Inferior parietal cortex (tissue), 1 donor: Measurements from ENCODE around the gene SRGAP1.
A peak's percentile ranks its signal among the peaks of the same experiment; 100 is the strongest.
"Not testable (repeated sequence)": the region's sequence is repeated elsewhere in the genome, so short reads cannot be mapped to it uniquely, and the experiment has no call there.

Experiments
- DNase-seq: peaks from one replicate; pipeline ENCODE4 v3.0.0-alpha.2; 2016; ENCODE audit errors: extremely low spot score

The SRGAP1 gene

GRCh38 chr12:63836936-63837335 is 7.6 kb upstream of the SRGAP1 start:
- no peak for DNase-seq

- DNase-seq = no peak
Measured at GRCh38 chr12:63838411-63838810, 6.1 kb upstream of the SRGAP1 start.

GRCh38 chr12:63841011-63841410 is 3.5 kb upstream of the SRGAP1 start:
- no peak for DNase-seq

GRCh38 chr12:63841571-63841970 is 2.9 kb upstream of the SRGAP1 start:
- DNase-seq = no peak

- not testable (repeated sequence) for DNase-seq
Measured at GRCh38 chr12:63842750-63843149, 1.8 kb upstream of the SRGAP1 start.

DNA sequence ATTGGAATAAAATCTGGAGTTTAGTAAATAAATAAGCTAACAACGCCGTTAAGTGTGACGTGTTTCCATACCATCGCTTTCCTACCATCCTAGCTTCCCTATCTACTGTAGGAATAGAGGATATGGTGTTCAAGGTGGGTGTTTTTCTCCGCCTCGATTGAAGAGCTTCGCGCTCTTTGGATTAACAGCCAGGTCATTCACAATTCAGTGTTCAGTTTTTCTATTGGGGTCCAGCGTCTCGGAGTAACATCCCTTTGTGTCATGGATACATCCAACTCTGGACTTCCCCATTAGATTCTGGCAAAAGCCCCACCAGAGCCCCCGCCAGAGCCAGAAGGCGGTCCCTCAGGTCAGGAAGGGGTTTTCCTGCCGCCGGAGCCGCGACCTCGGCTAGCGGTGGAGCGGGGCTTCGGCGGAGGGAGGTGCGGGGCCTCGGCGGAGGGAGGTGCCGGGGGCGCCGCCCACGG is 1.2 kb upstream of the SRGAP1 start:
- no peak for DNase-seq

DNA sequence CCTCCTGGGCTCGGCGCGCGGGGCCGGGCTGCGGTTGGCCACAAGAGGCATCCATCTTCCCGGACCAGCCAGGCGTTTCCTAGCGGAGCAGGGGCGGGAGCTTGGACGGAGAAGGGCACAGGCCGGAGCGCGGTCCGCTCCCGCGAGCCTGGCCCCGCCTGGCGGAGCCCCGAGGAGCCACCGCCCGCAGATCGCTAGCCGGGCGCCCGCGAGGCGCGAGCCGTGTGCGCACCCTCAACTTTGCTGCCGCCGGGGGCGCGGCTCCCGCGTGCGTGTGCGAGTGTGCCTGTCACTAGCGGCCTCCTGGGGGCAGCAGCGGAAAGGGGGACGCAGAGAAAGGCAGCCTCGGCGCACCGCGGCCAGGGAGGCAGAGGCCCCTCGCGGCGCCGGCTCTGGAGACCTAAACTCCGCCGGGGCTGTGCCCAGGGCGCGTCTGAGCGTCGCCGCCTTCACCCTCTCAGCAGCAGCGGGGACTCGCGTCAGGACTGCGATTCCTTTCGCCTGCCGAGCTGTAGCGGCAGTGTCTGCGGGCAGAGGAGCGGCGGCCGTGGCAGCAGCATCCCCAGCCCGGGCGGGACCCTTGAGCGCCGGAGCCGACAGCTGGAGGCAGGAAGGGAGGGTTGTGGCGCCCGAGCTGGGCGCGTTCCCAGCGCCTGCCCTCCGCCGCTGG is 644 bp upstream of the SRGAP1 start:
- DNase-seq = peak; percentile 90

- DNase-seq = no peak
Measured at GRCh38 chr12:63845726-63846125, 1.2 kb downstream of the SRGAP1 start.

DNA sequence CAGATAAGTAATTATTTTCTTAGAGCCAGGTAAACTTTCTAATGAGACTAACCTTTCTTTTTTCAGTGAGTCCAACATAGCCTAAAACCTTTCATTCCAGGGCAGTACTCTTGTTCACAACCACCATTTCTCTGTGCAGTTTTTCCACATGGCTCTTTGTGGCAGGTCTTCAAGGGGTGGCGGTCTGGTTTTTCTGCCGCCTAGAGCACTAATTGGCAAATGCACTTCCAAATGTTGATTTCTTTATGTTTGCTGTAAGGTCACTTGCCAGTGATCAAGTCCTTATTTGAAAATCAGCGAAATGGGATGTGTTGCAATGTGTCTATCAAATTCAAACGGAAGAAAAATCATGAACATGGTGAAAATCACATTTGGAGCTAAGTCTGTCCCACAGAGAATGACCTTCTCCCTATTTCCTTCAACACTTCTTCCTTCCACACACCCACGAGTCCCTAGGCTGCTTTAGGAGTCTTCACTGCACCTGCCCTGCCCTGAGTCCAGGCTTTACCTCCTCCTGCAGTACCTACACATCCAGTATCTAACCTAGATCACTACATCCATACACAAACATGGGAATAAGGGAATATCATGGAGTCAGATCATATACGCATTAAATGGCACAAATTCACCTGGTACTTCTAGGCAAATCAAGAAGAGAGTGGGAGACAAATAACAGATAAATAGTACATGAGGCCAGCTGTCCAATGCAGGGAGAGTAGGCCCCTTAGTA is 1.9 kb downstream of the SRGAP1 start:
- DNase-seq = no peak

DNA sequence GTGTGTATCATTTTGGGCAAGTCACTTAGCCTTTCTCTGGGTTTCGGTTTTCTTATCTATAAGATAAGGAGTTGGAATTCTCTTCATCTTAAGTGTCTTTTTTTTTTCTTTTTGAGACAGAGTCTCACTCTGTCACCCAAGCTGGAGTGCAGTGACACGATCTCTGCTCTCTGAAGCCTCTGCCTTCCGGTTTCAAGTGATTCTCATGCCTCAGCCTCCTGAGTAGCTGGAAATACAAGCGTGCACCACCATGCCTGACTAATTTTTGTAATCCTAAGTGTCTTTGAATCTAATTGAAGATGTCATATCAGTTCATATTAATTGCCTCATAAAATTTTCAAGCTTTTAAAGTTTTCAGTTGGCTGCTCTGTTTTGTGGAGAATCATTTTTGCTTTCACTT is 4.0 kb downstream of the SRGAP1 start:
- no peak for DNase-seq

DNA sequence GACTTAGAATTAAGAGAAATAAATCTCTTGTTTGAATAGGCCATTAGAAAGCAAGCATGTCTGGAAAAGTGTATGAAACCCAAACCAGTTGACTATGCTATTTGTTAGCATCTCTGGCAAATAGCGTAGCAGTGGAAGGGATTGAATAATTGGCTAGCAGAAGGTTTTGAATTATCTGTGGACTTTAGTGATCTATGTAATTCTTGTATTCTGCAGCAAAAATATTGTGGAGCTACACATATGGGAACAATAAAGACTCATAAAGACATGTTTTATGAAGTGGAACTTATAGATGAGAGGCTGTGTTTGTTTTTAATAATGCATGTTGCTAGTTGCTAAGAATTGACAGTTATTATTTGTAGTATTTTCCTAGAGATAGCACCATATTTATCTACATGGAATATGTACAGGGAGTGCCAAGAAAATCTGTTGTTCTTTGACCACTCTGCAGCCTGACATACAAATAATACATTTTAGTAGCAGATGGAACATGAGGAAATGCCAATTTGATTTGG is 4.7 kb downstream of the SRGAP1 start:
- no peak for DNase-seq

- no peak for DNase-seq
Measured at GRCh38 chr12:63849641-63850040, 5.1 kb downstream of the SRGAP1 start.

DNA sequence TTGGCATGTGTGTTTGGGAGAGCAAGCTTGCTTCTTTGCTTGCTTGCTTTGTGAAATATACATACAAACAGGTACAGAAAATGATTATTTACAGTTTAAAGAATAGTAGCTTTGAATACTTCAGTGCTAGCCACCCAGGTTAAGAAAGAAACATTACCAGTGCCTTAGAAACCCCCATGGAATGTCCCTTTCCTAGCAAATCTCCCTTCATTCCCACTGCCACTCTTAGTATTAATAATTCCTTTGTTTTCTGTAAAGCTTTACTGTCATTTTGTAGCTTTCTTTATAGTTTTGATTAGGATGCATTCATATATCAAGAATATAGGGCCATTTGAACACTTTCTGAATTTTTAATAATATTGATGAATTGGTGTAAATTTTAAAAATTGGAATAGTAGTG is 9.5 kb downstream of the SRGAP1 start:
- no peak for DNase-seq

- DNase-seq = no peak
Measured at GRCh38 chr12:63855299-63855698, 10.8 kb downstream of the SRGAP1 start.

DNA sequence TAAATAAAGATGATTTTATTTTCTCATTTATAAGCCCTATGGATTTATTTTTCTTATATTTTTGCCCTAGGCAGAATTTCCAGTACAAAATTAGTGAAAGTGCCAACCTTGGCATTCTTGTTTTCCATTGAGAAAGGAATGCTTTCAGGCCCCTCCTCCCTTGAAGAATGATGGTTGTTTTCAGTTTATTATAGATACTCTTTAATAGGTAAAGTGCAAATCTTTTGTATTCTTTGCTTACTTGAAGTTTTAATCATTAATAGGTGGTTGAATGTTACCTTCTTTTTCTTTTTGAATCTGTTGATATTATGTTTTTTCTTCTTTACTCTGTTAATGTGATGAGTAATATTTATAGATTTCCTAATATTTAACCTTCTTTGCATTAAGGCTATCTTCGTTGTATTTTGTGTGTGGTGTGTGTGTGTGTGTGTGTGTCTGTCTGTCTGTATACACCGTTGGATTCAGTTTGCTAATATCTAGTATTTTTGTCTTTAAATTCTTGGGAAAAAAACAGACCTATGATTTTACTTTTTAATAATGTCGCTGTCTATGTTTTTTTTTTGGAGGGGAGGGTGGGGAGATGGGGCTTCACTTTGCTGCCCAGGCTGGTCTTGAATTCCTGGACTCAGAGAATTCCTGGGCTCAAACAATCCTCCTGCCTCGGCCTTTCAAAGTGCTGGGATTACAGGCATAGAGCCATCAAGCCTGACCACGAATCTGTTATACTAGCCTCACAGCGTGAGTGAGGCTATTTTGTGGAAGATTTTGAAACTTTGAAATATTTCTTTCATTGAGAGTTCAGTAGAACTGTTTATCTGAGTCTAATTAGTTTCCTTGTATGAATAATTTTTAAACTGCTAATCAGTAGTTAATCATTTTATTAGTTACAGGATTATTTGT is 13.5 kb downstream of the SRGAP1 start:
- DNase-seq = no peak

DNA sequence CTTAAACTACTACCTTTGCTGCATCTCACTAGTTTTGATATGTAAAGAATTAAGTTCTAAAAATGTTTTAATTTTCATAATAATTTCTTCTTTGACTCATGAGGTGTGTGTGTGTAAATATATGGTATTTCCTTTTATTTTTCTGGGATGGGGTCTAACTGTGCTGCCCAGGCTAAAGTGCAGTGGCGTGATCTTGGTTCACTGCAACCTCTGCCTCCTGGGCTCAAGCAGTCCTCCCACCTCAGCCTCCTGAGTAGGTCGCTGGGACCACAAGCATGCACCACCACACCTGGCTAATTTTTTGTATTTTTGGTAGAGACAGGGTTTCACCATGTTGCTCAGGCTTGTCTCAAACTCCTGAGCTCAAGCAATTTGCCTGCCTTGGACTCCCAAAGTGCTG is 15.4 kb downstream of the SRGAP1 start:
- not testable (repeated sequence) for DNase-seq

DNA sequence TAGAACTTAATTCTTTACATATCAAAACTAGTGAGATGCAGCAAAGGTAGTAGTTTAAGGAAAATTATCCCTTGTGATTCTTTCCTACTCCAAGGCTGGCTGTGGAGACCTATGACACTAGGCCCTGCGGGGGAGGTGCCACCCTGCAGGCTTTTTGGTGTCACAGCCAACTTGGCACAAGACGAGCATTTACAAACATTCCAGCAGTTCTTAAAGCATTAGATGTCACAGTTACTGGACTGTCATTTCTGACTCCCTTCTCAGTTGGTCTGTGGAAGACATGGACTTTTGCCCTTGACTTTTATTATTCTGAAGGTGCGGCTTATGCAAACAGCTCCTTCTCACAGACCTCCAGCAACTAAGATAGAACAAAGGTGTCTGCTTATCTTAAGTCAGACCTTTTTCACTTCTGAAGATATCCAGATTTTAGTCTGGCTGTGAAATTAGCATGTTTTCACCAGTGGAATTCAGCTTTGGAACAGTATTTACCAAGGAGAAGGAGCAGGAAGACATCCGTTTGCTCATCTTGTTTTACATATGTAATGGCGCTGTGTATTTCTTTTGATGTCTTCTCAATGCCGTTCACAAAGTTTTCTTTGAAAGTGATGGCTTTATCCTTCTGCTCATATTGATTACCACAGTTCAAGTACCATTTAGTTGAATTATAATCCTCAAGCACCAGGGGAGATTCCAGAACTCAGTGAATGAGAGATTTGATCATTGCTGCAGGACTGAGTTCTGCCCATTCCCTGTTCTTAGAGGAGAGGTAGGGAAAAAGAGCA is 17.9 kb downstream of the SRGAP1 start:
- no peak for DNase-seq

- no peak for DNase-seq
Measured at GRCh38 chr12:63862969-63863230, 18.4 kb downstream of the SRGAP1 start.

DNA sequence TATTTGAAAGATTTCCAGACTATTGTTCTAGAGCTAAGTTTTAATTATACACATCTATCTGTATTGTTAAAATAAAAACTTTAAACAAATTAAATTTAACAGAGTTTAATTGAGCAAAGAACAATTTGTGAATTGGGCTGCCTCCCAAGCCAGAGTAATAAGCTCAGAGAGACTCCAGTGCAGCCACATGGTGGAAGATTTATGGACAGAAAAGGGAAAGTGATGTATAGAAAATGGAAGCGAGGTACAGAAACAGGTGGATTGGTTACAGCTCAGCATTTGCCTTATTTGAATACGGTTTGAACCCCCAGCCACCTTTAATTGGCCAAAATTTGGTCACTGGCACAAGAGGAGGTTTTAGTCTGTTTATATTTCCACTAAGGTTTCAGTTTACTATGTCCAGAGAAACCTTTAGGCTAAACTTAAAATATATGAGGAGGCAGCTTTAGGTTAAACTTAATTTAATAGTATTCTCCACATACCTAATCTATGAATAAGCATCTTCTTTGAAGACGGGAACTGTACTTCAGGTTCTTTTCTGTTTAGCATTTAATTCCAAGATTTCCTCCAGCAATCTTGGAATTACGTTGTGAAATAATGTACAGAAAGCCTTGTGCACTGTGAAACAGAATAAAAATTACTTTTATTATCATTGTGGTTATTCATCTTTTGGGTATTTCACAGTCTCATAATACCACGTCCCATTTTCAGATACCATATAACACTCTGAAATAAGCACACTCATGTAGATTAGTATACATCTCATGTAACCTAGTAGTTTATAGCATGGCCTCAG is 19.4 kb downstream of the SRGAP1 start:
- no peak for DNase-seq

DNA sequence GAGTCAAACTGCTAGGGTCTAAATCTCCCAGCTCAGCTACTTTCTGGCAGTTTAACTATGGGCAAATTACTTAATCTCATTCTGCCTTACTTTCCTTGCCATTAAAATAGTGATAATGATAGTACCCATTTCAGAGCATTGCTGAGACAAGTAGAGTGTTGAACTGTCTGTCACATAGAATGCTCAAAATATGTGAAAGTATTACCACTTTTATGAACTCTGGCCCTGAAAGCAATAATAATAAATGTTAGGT is 19.9 kb downstream of the SRGAP1 start:
- DNase-seq = no peak

DNA sequence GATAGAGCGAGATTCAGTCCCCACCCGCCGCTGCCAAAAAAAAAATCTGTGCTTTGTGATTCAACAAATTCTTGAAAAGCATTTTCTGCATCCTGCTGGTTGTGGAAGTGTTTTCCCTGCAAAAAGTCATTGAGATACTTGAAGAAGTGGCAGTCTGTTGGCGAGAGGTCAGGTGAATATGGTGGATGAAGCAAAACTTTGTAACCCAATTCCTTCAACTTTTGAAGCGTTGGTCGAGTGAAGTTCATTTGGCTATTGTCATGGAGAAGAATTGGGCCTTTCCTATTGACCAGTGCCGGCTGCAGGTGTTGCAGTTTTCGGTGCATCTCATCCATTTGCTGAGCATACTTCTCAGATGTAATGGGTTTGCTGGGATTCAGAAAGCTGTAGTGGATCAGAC is 20.9 kb downstream of the SRGAP1 start:
- DNase-seq = no peak
